Fibroblast of lung (primary cell): ENCODE data around the gene MRPS26. TPM values are rescaled to one million over a fixed set of nuclear protein-coding genes. Genes with fewer than 3 reads are reported as not detected.
A peak's percentile ranks its signal among the peaks of the same experiment; 100 is the strongest.

Experiments used
- DNase-seq, 2 donors: peaks; one replicate each; pipeline versions ENCODE4 v3.0.0 to v3.0.0-alpha.2; 2010; ENCODE audit warnings: low read depth in 2 of 2
- H2AFZ ChIP-seq: 2 replicates; pipeline ENCODE4 v1.5.1; 2012; ENCODE audit warnings: low read length, control low read depth, inconsistent platforms
- H3K27ac ChIP-seq: 2 replicates; pipeline ENCODE4 v1.5.1; 2011; ENCODE audit warnings: low read length, control low read depth; ENCODE audit not compliant: insufficient read depth
- H3K27me3 ChIP-seq: 2 replicates; pipeline ENCODE4 v1.5.1; 2011; ENCODE audit warnings: mild to moderate bottlenecking, low read length; ENCODE audit not compliant: control insufficient read depth, insufficient read depth
- H3K36me3 ChIP-seq: 2 replicates; pipeline ENCODE4 v1.5.1; 2011; ENCODE audit warnings: low read length; ENCODE audit not compliant: control insufficient read depth, insufficient read depth
- H3K4me1 ChIP-seq: 2 replicates; pipeline ENCODE4 v1.5.1; 2011; ENCODE audit warnings: low read length; ENCODE audit not compliant: control insufficient read depth, insufficient read depth; ENCODE audit errors: extremely low read depth
- H3K4me2 ChIP-seq: 2 replicates; pipeline ENCODE4 v1.5.1; 2011; ENCODE audit warnings: low read length, control low read depth; ENCODE audit not compliant: insufficient read depth; ENCODE audit errors: extremely low read depth
- H3K4me3 ChIP-seq, 4 experiments: fragments of 200-600 bp in 1 of 4; sonication (generic) in 1 of 4; replicated peaks in 1 of 4; 2 replicates each; pipeline ENCODE4 v1.5.1; 2011 to 2016; ENCODE audit warnings: low read length in 4 of 4, low read depth in 3 of 4, mild to moderate bottlenecking in 3 of 4, control low read depth in 2 of 4, inconsistent platforms in 1 of 4, mixed read lengths in 1 of 4; ENCODE audit not compliant: insufficient read depth in 1 of 4; ENCODE audit errors: control extremely low read depth in 1 of 4
- H3K79me2 ChIP-seq: 2 replicates; pipeline ENCODE4 v1.5.1; 2012; ENCODE audit warnings: mild to moderate bottlenecking, low read length, inconsistent platforms; ENCODE audit not compliant: control insufficient read depth, insufficient read depth
- H3K9ac ChIP-seq: 2 replicates; pipeline ENCODE4 v1.5.1; 2011; ENCODE audit warnings: mild to moderate bottlenecking, low read length, control low read depth; ENCODE audit not compliant: insufficient read depth
- H3K9me3 ChIP-seq: 2 replicates; pipeline ENCODE4 v1.5.1; 2012; ENCODE audit warnings: low read depth, low read length; ENCODE audit not compliant: control insufficient read depth, insufficient read depth
- H4K20me1 ChIP-seq: 2 replicates; pipeline ENCODE4 v1.5.1; 2011; ENCODE audit warnings: low read length; ENCODE audit not compliant: control insufficient read depth, insufficient read depth; ENCODE audit errors: extremely low read depth
- EZH2 ChIP-seq: IDR thresholded peaks from 2 replicates; pipeline ENCODE4 v1.5.1; 2012; ENCODE audit warnings: low read length, control low read depth, mild to moderate bottlenecking; ENCODE audit errors: missing control alignments
- polyA plus RNA-seq, 2 donors: library from polyadenylated mRNA; depleted of rRNA in 1 of 2; stranded (reverse) in 1 of 2; unstranded in 1 of 2; fragments of >200 nt; gene quantifications; 2 replicates each; pipeline ENCODE4 v1.2.1, GENCODE V29; 2011 to 2012; ENCODE audit warnings: missing spikeins in 1 of 2
- total RNA-seq: library from RNA; depleted of rRNA; stranded (reverse); fragments of >200 nt; gene quantifications from 2 replicates; pipeline ENCODE4 v1.2.1, GENCODE V29; 2014
- TF ChIP-seq, protein P1 (sequence below), 2 donors: IDR thresholded peaks in 1 of 2; conservative IDR thresholded peaks in 1 of 2; 1 replicate in 1 of 2; 2 replicates in 1 of 2; pipeline ENCODE4 v1.5.1; 2011 to 2012; ENCODE audit warnings: low read length in 2 of 2, control low read depth in 1 of 2, inconsistent platforms in 1 of 2, low read depth in 1 of 2, mild to moderate bottlenecking in 1 of 2

MRPS26 gene
- total and polyA plus RNA-seq, 2 donors (not counting 1 experiment from before 2014, with no cell fraction given), result 16.1 to 37.0 TPM

DNA sequence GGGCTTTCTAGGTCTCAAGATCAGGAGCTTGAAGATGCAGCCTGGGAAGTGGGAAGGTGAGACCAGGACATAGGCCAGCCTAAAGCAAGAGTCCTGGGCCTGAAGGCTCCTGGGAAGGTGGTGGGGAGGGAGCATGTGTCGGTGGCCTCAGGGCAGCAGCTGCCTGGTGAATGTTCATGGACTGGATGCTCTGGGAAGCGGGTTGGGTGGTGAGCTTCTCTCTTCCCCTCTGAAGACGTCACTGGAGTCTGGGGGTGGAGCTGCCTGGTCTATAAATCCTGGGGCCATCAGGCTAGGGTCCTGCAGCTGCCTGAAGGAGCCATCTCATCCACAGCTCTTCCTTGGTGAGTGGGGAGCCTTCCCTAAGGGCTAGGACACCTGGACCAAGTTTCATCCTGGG lies 2.5 kb upstream of the MRPS26 start, which contains the start of gene GNRH2:
GNRH2 (plus strand) TSS at position 301 of the 400 bp plus-strand sequence. CDS start 793 bp downstream, outside the sequence.
- peaks cover 9% of the 10 kb centered on the region for H3K79me2 ChIP-seq
- no peaks in the 10 kb centered on the region for H3K9me3 ChIP-seq
- H3K27ac ChIP-seq, result peak within 1 kb of the TSS; percentile 9
- H4K20me1 ChIP-seq, result no peaks in the 10 kb centered on the region
- H2AFZ ChIP-seq, result no peak within 1 kb of the TSS
- no peak for DNase-seq
- H3K4me1 ChIP-seq, result peaks cover 11% of the 10 kb centered on the region
- no peak within 1 kb of the TSS for H3K9ac ChIP-seq
- TF ChIP-seq, protein P1, sequence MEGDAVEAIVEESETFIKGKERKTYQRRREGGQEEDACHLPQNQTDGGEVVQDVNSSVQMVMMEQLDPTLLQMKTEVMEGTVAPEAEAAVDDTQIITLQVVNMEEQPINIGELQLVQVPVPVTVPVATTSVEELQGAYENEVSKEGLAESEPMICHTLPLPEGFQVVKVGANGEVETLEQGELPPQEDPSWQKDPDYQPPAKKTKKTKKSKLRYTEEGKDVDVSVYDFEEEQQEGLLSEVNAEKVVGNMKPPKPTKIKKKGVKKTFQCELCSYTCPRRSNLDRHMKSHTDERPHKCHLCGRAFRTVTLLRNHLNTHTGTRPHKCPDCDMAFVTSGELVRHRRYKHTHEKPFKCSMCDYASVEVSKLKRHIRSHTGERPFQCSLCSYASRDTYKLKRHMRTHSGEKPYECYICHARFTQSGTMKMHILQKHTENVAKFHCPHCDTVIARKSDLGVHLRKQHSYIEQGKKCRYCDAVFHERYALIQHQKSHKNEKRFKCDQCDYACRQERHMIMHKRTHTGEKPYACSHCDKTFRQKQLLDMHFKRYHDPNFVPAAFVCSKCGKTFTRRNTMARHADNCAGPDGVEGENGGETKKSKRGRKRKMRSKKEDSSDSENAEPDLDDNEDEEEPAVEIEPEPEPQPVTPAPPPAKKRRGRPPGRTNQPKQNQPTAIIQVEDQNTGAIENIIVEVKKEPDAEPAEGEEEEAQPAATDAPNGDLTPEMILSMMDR (conservative IDR thresholded peaks at IDR 0.05 in 1 of 2, IDR thresholded peaks at IDR 0.05 in 1 of 2; ENCODE audit: low read depth in 1 of 2, low read length in 2 of 2), result no peak
- TF ChIP-seq EZH2, result no peak
- H3K27me3 ChIP-seq, result no peaks in the 10 kb centered on the region
- H3K36me3 ChIP-seq, result peaks cover 11% of the 10 kb centered on the region
- H3K4me2 ChIP-seq, result no peak within 1 kb of the TSS
- H3K4me3 ChIP-seq, result no peak within 1 kb of the TSS

DNA sequence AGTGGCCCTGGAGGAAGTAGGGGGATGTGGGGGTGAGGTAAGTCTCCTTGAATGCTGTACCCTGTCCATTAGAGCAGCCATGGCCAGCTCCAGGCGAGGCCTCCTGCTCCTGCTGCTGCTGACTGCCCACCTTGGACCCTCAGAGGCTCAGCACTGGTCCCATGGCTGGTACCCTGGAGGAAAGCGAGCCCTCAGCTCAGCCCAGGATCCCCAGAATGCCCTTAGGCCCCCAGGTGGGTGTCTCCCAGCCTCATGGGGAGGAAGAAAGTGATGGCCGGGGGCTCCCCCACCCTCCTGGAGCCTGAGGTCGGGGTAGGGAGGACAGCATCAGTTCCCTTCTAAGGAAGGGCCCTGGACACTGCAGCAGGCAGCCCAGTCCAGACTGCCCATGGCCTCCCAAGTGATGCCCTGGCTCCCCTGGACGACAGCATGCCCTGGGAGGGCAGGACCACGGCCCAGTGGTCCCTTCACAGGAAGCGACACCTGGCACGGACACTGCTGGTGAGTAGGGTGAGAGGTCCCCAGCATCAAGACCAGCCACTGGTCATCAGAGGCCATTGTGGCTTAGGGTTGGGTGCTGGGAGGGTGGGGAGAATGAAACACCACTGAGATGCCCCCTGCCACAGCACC lies 1.4 kb upstream of the MRPS26 start:
- Histone ChIP-seq H3K4me2 (no peak overlapping the region), H3K9ac (no peak overlapping the region), H3K79me2 (peaks cover 9% of the 10 kb centered on the region), H3K4me3 (no peak overlapping the region), H3K9me3 (no peaks in the 10 kb centered on the region), H3K27me3 (no peaks in the 10 kb centered on the region), H3K27ac (no peak overlapping the region), H3K36me3 (peaks cover 15% of the 10 kb centered on the region), H4K20me1 (no peaks in the 10 kb centered on the region), H3K4me1 (peaks cover 11% of the 10 kb centered on the region), H2AFZ (no peak overlapping the region)
- DNase-seq, result no peak
- TF ChIP-seq EZH2, result no peak

DNA sequence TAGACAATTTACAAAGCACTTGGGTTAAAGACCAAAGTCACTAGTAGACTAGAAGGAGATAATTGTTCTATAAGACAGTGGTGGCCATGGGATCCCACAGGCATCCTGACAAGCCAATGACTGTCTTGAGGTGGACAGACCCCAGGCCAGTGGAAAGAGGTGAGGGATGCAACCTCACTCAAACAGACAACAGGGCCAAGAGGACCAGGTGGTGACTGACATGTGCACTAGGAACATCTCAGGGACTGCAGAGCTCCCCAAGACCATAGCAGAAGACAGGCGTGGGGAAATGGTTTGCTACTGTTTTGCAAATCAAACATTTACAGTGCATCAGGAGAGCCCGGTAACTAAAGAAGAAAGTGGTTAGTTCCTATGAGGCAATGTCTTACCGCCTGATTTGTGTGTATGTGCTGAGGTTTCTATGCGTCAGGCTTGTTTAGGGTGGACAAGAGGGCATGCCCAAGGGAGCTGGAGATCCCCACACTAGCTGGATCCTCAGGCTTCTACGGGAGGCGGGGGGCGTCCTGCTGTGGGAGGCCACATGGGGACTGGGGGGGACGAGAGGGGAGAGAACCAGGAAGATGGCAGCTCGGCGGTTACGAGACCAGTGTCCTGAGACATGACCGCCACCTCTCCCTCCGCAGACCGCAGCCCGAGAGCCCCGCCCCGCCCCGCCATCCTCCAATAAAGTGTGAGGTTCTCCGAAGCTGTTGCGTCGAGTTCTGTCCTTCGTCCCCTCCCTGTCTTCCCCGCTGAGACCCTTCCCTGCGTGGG lies 623 bp upstream of the MRPS26 start:
- H3K4me3 ChIP-seq, result peak overlapping the region; percentile 43 to 91 (median 81)
- TF ChIP-seq, protein P1 (conservative IDR thresholded peaks at IDR 0.05 in 1 of 2, IDR thresholded peaks at IDR 0.05 in 1 of 2; ENCODE audit: low read depth in 1 of 2, low read length in 2 of 2), result no peak
- no peak for TF ChIP-seq EZH2
- peak overlapping the region; percentile 63 for H2AFZ ChIP-seq
- peaks cover 11% of the 10 kb centered on the region for H3K4me1 ChIP-seq
- peaks cover 19% of the 10 kb centered on the region for H3K36me3 ChIP-seq
- peak overlapping the region; percentile 85 for H3K4me2 ChIP-seq
- H4K20me1 ChIP-seq, result no peaks in the 10 kb centered on the region
- H3K27me3 ChIP-seq, result no peaks in the 10 kb centered on the region
- H3K9me3 ChIP-seq, result no peaks in the 10 kb centered on the region
- H3K79me2 ChIP-seq, result peaks cover 9% of the 10 kb centered on the region
- peak overlapping the region; percentile 83 for H3K27ac ChIP-seq
- H3K9ac ChIP-seq, result peak overlapping the region; percentile 73
- DNase-seq, result peak; percentile 76
